K562 (cell line): Measurements from ENCODE around the gene G6PD. TPM values are rescaled to one million over a fixed set of nuclear protein-coding genes. Genes with fewer than 3 reads are reported as not detected.

Experiments used
- DNMT1 ChIP-seq: fragments of 450-650 bp; IDR thresholded peaks from 2 replicates; pipeline ENCODE4 v1.6.1; 2016; ENCODE audit warnings: antibody characterized with exemption, mild to moderate bottlenecking
- E2F1 ChIP-seq: sonication (generic); formaldehyde crosslinking; IDR thresholded peaks from 2 replicates; pipeline ENCODE4 v1.8.1; 2023; ENCODE audit warnings: mild to moderate bottlenecking, missing genetic modification reagents, moderate library complexity
- E2F3 ChIP-seq: fragments of 250-450 bp; sonication (Bioruptor Pico); IDR thresholded peaks from 2 replicates; pipeline ENCODE4 v1.4.0; 2020; ENCODE audit warnings: mild to moderate bottlenecking
- FOXM1 ChIP-seq, 2 experiments: fragments of 450-650 bp in 1 of 2; sonication (generic) in 1 of 2; formaldehyde crosslinking in 1 of 2; IDR thresholded peaks; 2 replicates each; pipeline versions ENCODE4 v1.6.1 to v1.9.0; 2017 to 2022; ENCODE audit warnings: low read depth in 2 of 2, mild to moderate bottlenecking in 2 of 2, missing genetic modification reagents in 1 of 2, moderate library complexity in 1 of 2
- MAFF ChIP-seq: IDR thresholded peaks from 2 replicates; pipeline ENCODE4 v1.6.1; 2012; ENCODE audit warnings: low read length, improper control_type of control experiment
- MAZ ChIP-seq, 2 experiments: fragments of 450-650 bp in 1 of 2; sonication (generic) in 1 of 2; formaldehyde crosslinking; IDR thresholded peaks in 1 of 2; conservative IDR thresholded peaks in 1 of 2; 2 replicates each; pipeline versions ENCODE4 v1.4.0 to v1.5.0; 2020; ENCODE audit warnings: mild to moderate bottlenecking in 1 of 2, missing genetic modification reagents in 1 of 2
- MED1 ChIP-seq: sonication (generic); formaldehyde crosslinking; IDR thresholded peaks from 2 replicates; pipeline ENCODE4 v1.8.1; 2023; ENCODE audit warnings: missing genetic modification reagents, borderline replicate concordance
- MEIS2 ChIP-seq: fragments of 450-650 bp; IDR thresholded peaks from 2 replicates; pipeline ENCODE4 v1.6.1; 2014; ENCODE audit warnings: mild to moderate bottlenecking; ENCODE audit not compliant: partially characterized antibody
- MYC ChIP-seq, 2 experiments: fragments of 250-450 bp in 1 of 2; sonication (Bioruptor Pico) in 1 of 2; IDR thresholded peaks; 2 replicates each; pipeline versions ENCODE4 v1.5.1 to v1.6.1; 2012 to 2021; ENCODE audit warnings: low read depth in 2 of 2, borderline replicate concordance in 1 of 2, improper control_type of control experiment in 1 of 2, low read length in 1 of 2, mild to moderate bottlenecking in 1 of 2, moderate library complexity in 1 of 2
- RB1 ChIP-seq: fragments of 450-650 bp; IDR thresholded peaks from 2 replicates; pipeline ENCODE4 v1.6.1; 2017; ENCODE audit warnings: low read depth, mild to moderate bottlenecking
- RCOR1 ChIP-seq, 2 experiments: IDR thresholded peaks; 2 replicates each; pipeline ENCODE4 v1.6.1; 2012; ENCODE audit warnings: low read depth in 2 of 2, low read length in 2 of 2, borderline replicate concordance in 1 of 2, improper control_type of control experiment in 1 of 2
- RHOXF2B ChIP-seq: fragments of 250-450 bp; sonication (Bioruptor Pico); conservative IDR thresholded peaks from 2 replicates; pipeline ENCODE4 v1.5.1; 2021
- SUPT5H ChIP-seq: fragments of 450-650 bp; IDR thresholded peaks from 2 replicates; pipeline ENCODE4 v1.6.1; 2016
- ZC3H8 ChIP-seq: fragments of 450-650 bp; IDR thresholded peaks from 2 replicates; pipeline ENCODE4 v1.6.1; 2017
- ZEB2 ChIP-seq: fragments of 450-650 bp; IDR thresholded peaks from 2 replicates; pipeline ENCODE4 v1.6.1; 2016
- ZFX ChIP-seq: sonication (generic); formaldehyde crosslinking; IDR thresholded peaks from 2 replicates; pipeline ENCODE4 v1.8.0; 2022; ENCODE audit warnings: mild to moderate bottlenecking, missing genetic modification reagents, moderate library complexity
- ZNF217 ChIP-seq: sonication (generic); formaldehyde crosslinking; IDR thresholded peaks from 2 replicates; pipeline ENCODE4 v1.8.0; 2022; ENCODE audit warnings: mild to moderate bottlenecking, missing genetic modification reagents
- ZNF436 ChIP-seq: fragments of 250-450, 450-650 bp; sonication (Bioruptor Pico); formaldehyde crosslinking; IDR thresholded peaks from 2 replicates; pipeline ENCODE4 v1.7.0; 2020; ENCODE audit warnings: mild to moderate bottlenecking
- ZNF668 ChIP-seq: fragments of 250-450 bp; sonication (Bioruptor Pico); IDR thresholded peaks from 2 replicates; pipeline ENCODE4 v1.8.0; 2022; ENCODE audit warnings: mild to moderate bottlenecking, inconsistent platforms
- ZNF699 ChIP-seq: fragments of 250-450 bp; sonication (Bioruptor Pico); IDR thresholded peaks from 2 replicates; pipeline ENCODE4 v1.8.0; 2021; ENCODE audit warnings: mild to moderate bottlenecking, moderate library complexity; ENCODE audit not compliant: insufficient replicate concordance
- ZNF77 ChIP-seq: fragments of 250-450 bp; sonication (Bioruptor Pico); IDR thresholded peaks from 2 replicates; pipeline ENCODE4 v1.5.0; 2020
- ZNF778 ChIP-seq: fragments of 450-650 bp; formaldehyde crosslinking; IDR thresholded peaks from 2 replicates; pipeline ENCODE4 v1.4.0; 2020; ENCODE audit warnings: mild to moderate bottlenecking, moderate library complexity
- polyA plus RNA-seq, 8 experiments: library from polyadenylated mRNA; depleted of rRNA in 4 of 8; stranded (reverse) in 5 of 8; unstranded in 3 of 8; fragments of >200 nt; fragmentation: Nextera tagmentation in 2 of 8; fragmentation: Illumina TruSeq in 1 of 8; extraction: Ambion mirVana in 2 of 8; extraction: Trizol in 1 of 8; gene quantifications; 2 replicates each; pipeline versions ENCODE4 v1.2.1 to v1.2.3, GENCODE V29; 2011 to 2014; ENCODE audit warnings: inconsistent platforms in 1 of 8, missing spikeins in 1 of 8
- total RNA-seq, 7 experiments: library from RNA; depleted of rRNA in 6 of 7; stranded (reverse); fragments of >200 nt in 6 of 7; fragmentation: Illumina TruSeq in 2 of 7; extraction: Trizol in 2 of 7; gene quantifications; 2 replicates each; pipeline versions ENCODE4 v1.2.1 to v1.2.3, GENCODE V29; 2011 to 2021; ENCODE audit warnings: low replicate concordance in 1 of 7
- TF ChIP-seq, protein P1 (sequence below): fragments of 250-450 bp; sonication (Bioruptor Pico); IDR thresholded peaks from 2 replicates; pipeline ENCODE4 v1.5.0; 2020; ENCODE audit warnings: mild to moderate bottlenecking, borderline replicate concordance
- TF ChIP-seq, protein P2 (sequence below): sonication (generic); formaldehyde crosslinking; IDR thresholded peaks from 2 replicates; pipeline ENCODE4 v1.8.0; 2022; ENCODE audit warnings: mild to moderate bottlenecking, missing genetic modification reagents

G6PD gene
- total and polyA plus RNA-seq, 9 of the 15 experiments (the other 6 are each of a cell fraction or from before 2014, with no cell fraction given): 2.9 to 222 (median 66.4) TPM

DNA sequence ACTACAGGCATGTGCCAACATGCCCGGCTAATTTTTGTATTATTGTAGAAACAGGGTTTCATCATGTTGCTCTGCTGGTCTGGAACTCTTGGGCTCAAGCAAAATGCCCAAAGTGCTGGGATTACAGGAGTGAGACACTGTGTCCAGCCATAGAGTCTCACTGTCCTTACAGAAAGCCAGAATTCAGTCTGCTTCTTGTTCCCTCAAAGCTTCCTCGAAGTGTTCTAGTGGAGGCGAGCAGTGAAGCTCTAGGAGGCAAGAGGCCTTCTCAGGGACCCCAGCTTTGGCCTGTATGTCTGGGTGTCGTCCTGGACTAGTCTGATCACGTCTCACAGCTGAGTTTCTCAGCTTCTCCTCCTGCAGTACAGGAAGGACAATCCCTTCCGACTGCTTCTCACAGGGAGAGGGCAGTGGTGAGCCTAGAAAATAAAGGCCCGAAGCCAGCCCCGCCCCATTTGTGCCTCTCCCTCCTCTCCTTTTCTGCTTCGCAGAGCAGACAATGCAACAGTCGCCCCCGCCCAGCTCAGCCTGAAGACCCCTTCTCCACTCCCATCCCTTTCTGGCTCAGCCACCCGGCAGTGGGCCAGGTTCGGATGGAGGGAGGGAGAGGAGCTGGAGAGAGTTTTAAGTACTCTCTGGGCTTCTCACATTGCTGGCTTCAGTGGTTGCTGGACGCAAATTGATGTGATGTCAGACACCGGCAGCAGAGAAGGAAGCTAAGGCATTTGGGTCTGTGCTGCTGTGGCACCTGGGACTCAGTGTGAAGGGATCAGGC, 19.6 kb downstream of the G6PD start (continued):
- TF ChIP-seq RCOR1 (IDR thresholded peaks at IDR 0.05; ENCODE audit: borderline replicate concordance in 1 of 2, low read depth in 2 of 2, low read length in 2 of 2) (no peak; a peak in 1 of 4 replicates), DNMT1 (no peak), ZNF436 (CRISPR knock-in tag) (no peak), ZEB2 (no peak), E2F3 (CRISPR knock-in tag) (no peak), SUPT5H (0 out of 2 replicates have a peak, but pooled peaks have one; percentile 19), MAZ (CRISPR knock-in tag; conservative IDR thresholded peaks at IDR 0.05 in 1 of 2, IDR thresholded peaks at IDR 0.05 in 1 of 2) (peak in 1 of 2 experiments; percentile 65; a peak in 2 of 4 replicates), MED1 (CRISPR knock-in tag) (no peak), ZNF77 (no peak), RB1 (0 out of 2 replicates have a peak, but pooled peaks have one; percentile 53), ZNF668 (CRISPR knock-in tag) (no peak), MEIS2 (no peak), MAFF (no peak), E2F1 (CRISPR knock-in tag) (no peak), ZC3H8 (no peak), MYC (IDR thresholded peaks at IDR 0.05; ENCODE audit: low read depth, low read length) (peak; percentile 50; the same call in 1 of the 2 replicates), MYC (CRISPR knock-in tag; IDR thresholded peaks at IDR 0.05; ENCODE audit: borderline replicate concordance, low read depth) (no peak), ZNF699 (CRISPR knock-in tag) (no peak), ZNF778 (CRISPR knock-in tag) (no peak), ZNF217 (CRISPR knock-in tag) (no peak), ZFX (CRISPR knock-in tag) (peak; percentile 57; the same call in 1 of the 2 replicates), FOXM1 (IDR thresholded peaks at IDR 0.05; ENCODE audit: low read depth) (no peak), FOXM1 (CRISPR knock-in tag; IDR thresholded peaks at IDR 0.05; ENCODE audit: low read depth) (no peak), RHOXF2B (CRISPR knock-in tag) (no peak)
- TF ChIP-seq, protein P1, sequence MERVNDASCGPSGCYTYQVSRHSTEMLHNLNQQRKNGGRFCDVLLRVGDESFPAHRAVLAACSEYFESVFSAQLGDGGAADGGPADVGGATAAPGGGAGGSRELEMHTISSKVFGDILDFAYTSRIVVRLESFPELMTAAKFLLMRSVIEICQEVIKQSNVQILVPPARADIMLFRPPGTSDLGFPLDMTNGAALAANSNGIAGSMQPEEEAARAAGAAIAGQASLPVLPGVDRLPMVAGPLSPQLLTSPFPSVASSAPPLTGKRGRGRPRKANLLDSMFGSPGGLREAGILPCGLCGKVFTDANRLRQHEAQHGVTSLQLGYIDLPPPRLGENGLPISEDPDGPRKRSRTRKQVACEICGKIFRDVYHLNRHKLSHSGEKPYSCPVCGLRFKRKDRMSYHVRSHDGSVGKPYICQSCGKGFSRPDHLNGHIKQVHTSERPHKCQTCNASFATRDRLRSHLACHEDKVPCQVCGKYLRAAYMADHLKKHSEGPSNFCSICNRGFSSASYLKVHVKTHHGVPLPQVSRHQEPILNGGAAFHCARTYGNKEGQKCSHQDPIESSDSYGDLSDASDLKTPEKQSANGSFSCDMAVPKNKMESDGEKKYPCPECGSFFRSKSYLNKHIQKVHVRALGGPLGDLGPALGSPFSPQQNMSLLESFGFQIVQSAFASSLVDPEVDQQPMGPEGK (CRISPR knock-in tag): no peak
- TF ChIP-seq, protein P2, sequence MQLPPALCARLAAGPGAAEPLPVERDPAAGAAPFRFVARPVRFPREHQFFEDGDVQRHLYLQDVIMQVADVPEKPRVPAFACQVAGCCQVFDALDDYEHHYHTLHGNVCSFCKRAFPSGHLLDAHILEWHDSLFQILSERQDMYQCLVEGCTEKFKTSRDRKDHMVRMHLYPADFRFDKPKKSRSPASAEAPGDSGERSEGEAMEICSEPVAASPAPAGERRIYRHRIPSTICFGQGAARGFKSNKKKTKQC (CRISPR knock-in tag): no peak
